Left ventricle myocardium superior (tissue), 1 donor: Measurements from ENCODE around the gene ZNF574. TPM values are rescaled to one million over a fixed set of nuclear protein-coding genes. Genes with fewer than 3 reads are reported as not detected.

Experiments used
- ATAC-seq: fragments of 200-7000 bp; cut with Tn5 transposase; one replicate; pipeline ENCODE4 v1.9.1; 2020; ENCODE audit warnings: mild to moderate bottlenecking, moderate library complexity
- DNase-seq: peaks from one replicate; pipeline ENCODE4 v3.0.0-alpha.2; 2020
- intact Hi-C: fragments of 100-400 bp; cut with micrococcal nuclease; formaldehyde crosslinking; loops from one replicate; pipeline ENCODE4 v1.11.0; 2022
- total RNA-seq: library from RNA; stranded (reverse); fragmentation: NEBNext Ultra II Directional; extraction: Animal tissue kit (Norgen Biotek cat#: 25700); gene quantifications from one replicate; pipeline ENCODE4 v1.2.1, GENCODE V29; 2021
- donor health status: DM: no; HTN: yes; CAD: no; lungs with severe emphysema.

Gene ZNF574
- total RNA-seq, 1 donor from 2014 or later = 10.2 TPM

GRCh38 chr19:42116308-42117075, 40.5 kb downstream of the ZNF574 start:
- DNase-seq (no peak), ATAC-seq (no peak)
- intact Hi-C loops = no loop called here

GRCh38 chr19:42117076-42117475, 41.1 kb downstream of the ZNF574 start:
- DNase-seq (no peak), ATAC-seq (no peak)
- intact Hi-C loops = no loop called here

GRCh38 chr19:42120276-42120980, 44.5 kb downstream of the ZNF574 start:
- DNase-seq (no peak), ATAC-seq (no peak)
- intact Hi-C loops = no loop called here

- intact Hi-C loops = no loop called here
- peak; percentile 14 for ATAC-seq
- DNase-seq = no peak
Measured at GRCh38 chr19:42121036-42121621, 45.2 kb downstream of the ZNF574 start.

GRCh38 chr19:42121656-42122069, 45.7 kb downstream of the ZNF574 start:
- peak; percentile 55 for DNase-seq
- intact Hi-C loops = no loop called here
- ATAC-seq = peak; percentile 72

- no peak for ATAC-seq
- DNase-seq = no peak
- intact Hi-C loops = no loop called here
Measured at GRCh38 chr19:42122691-42123607, 47.0 kb downstream of the ZNF574 start.

- intact Hi-C loops = no loop called here
- no peak for ATAC-seq
- no peak for DNase-seq
Measured at GRCh38 chr19:42123765-42124164, 47.8 kb downstream of the ZNF574 start.

- intact Hi-C loops = no loop called here
- ATAC-seq (no peak), DNase-seq (no peak)
Measured at GRCh38 chr19:42124386-42124901, 48.5 kb downstream of the ZNF574 start.

GRCh38 chr19:42125536-42125935, 49.6 kb downstream of the ZNF574 start:
- ATAC-seq = no peak
- intact Hi-C loops = no loop called here

GRCh38 chr19:42126574-42126973, 50.6 kb downstream of the ZNF574 start:
- ATAC-seq (no peak), DNase-seq (no peak)
- intact Hi-C loops = no loop called here

More at GRCh38 chr19:42125536-42125935, 49.6 kb downstream of the ZNF574 start:
- DNase-seq = no peak

GRCh38 chr19:42129399-42130253, 53.7 kb downstream of the ZNF574 start:
- peak; percentile 57 for DNase-seq
- ATAC-seq = peak; percentile 62
- intact Hi-C loops = loop anchor here (10.0 kb wide), 1 partner anchor 55 kb away; no protein-coding TSS in a partner anchor

GRCh38 chr19:42130254-42130573, 54.2 kb downstream of the ZNF574 start:
- intact Hi-C loops = loop anchor here (10.0 kb wide), 1 partner anchor 55 kb away; no protein-coding TSS in a partner anchor
- DNase-seq = no peak
- no peak for ATAC-seq

Other genes with a start within 250 kb of the ZNF574 start
- not detected for gene LYPD4, start 231.5 kb upstream of the ZNF574 start, total RNA-seq
- gene DMRTC2, start 231.1 kb upstream of the ZNF574 start, total RNA-seq = not detected
- 559 TPM for gene RPS19, start 215.9 kb upstream of the ZNF574 start, total RNA-seq
- not detected for gene CD79A, start 198.9 kb upstream of the ZNF574 start, total RNA-seq
- gene ARHGEF1, start 193.0 kb upstream of the ZNF574 start, total RNA-seq = 26.9 TPM
- not detected for gene ERFL, start 147.7 kb upstream of the ZNF574 start, total RNA-seq
- 61.0 TPM for gene RABAC1, start 116.8 kb upstream of the ZNF574 start, total RNA-seq
- 416 TPM for gene ATP1A3, start 81.9 kb upstream of the ZNF574 start, total RNA-seq
- 5.4 TPM for gene GRIK5, start 6.0 kb upstream of the ZNF574 start, total RNA-seq
- 1.8 TPM for gene POU2F2, start 56.3 kb downstream of the ZNF574 start, total RNA-seq
- gene DEDD2, start 141.5 kb downstream of the ZNF574 start, total RNA-seq = 17.2 TPM
- 6.7 TPM for gene ZNF526, start 144.1 kb downstream of the ZNF574 start, total RNA-seq
- gene GSK3A, start 166.4 kb downstream of the ZNF574 start, total RNA-seq = 40.0 TPM
- gene ERF, start 179.0 kb downstream of the ZNF574 start, total RNA-seq = 46.0 TPM
- gene CIC, start 193.1 kb downstream of the ZNF574 start, total RNA-seq = 37.1 TPM
- gene PRR19, start 226.0 kb downstream of the ZNF574 start, total RNA-seq = not detected
- gene PAFAH1B3, start 226.5 kb downstream of the ZNF574 start, total RNA-seq = 2.6 TPM
- 0.64 TPM for gene TMEM145, start 237.1 kb downstream of the ZNF574 start, total RNA-seq
- gene MEGF8, start 249.5 kb downstream of the ZNF574 start, total RNA-seq = 37.4 TPM